IMR-90 (cell line): Measurements from ENCODE around the gene SYPL1. TPM values are rescaled to one million over a fixed set of nuclear protein-coding genes. Genes with fewer than 3 reads are reported as not detected.
A peak's percentile ranks its signal among the peaks of the same experiment; 100 is the strongest.

Source experiments
- ATAC-seq: fragments of 200-7000 bp; cut with Tn5 transposase; 2 replicates; pipeline ENCODE4 v1.9.1; 2020; ENCODE audit warnings: low read depth, mild to moderate bottlenecking, moderate library complexity
- BruUV-seq: library from RNA; stranded (reverse); fragments of 400-500 nt; replicated peaks from 2 replicates; lab custom pipeline; 2021; lab: Mats Ljungman, UMichigan
- CTCF ChIA-PET: fragments of 300-600 bp; formaldehyde crosslinking; extraction: SDS; loops from one replicate; lab custom pipeline; 2021; ENCODE audit warnings: antibody characterized with exemption; lab: Yijun Ruan, JAX
- POLR2A ChIA-PET: fragments of 300-600 bp; sonication (Branson Sonifier 250); formaldehyde crosslinking; loops from one replicate; lab custom pipeline; 2022; ENCODE audit warnings: antibody characterized with exemption; ENCODE audit not compliant: unreplicated experiment; lab: Charles Lee
- DNase-seq: peaks from one replicate; pipeline ENCODE4 v3.0.0; 2013
- H2AFZ ChIP-seq: replicated peaks from 2 replicates; pipeline ENCODE3; 2013; ENCODE audit warnings: low read length, mild to moderate bottlenecking; ENCODE audit not compliant: poor library complexity
- H2AK5ac ChIP-seq: 2 replicates; pipeline ENCODE4 v1.6.1; 2013; ENCODE audit warnings: low read depth, low read length, inconsistent platforms
- H2AK9ac ChIP-seq: replicated peaks from 2 replicates; pipeline ENCODE3; 2013; ENCODE audit warnings: mild to moderate bottlenecking, low read depth, low read length, moderate library complexity; ENCODE audit not compliant: poor library complexity
- H2BK120ac ChIP-seq: 2 replicates; pipeline ENCODE4 v1.6.1; 2013; ENCODE audit warnings: low read depth, low read length, inconsistent platforms
- H2BK15ac ChIP-seq: 3 replicates; pipeline ENCODE4 v1.6.1; 2013; ENCODE audit warnings: low read depth, low read length, inconsistent platforms
- H2BK20ac ChIP-seq: 2 replicates; pipeline ENCODE4 v1.6.1; 2013; ENCODE audit warnings: low read depth, mild to moderate bottlenecking, inconsistent platforms, low read length, moderate library complexity
- H2BK5ac ChIP-seq: 2 replicates; pipeline ENCODE4 v1.6.1; 2013; ENCODE audit warnings: mild to moderate bottlenecking, low read depth, low read length, inconsistent platforms; ENCODE audit not compliant: poor library complexity, severe bottlenecking
- H3K14ac ChIP-seq: replicated peaks from 2 replicates; pipeline ENCODE4 v1.6.1; 2013; ENCODE audit warnings: low read depth, low read length, inconsistent platforms
- H3K18ac ChIP-seq: 2 replicates; pipeline ENCODE4 v1.6.1; 2013; ENCODE audit warnings: low read depth, low read length, control low read depth
- H3K23ac ChIP-seq: 2 replicates; pipeline ENCODE4 v1.6.1; 2013; ENCODE audit warnings: low read depth, low read length, inconsistent platforms
- H3K27ac ChIP-seq: 2 replicates; pipeline ENCODE4 v1.5.1; 2013; ENCODE audit warnings: mild to moderate bottlenecking, control low read depth, low read length; ENCODE audit not compliant: insufficient read depth
- H3K27me3 ChIP-seq: 2 replicates; pipeline ENCODE4 v1.6.1; 2013; ENCODE audit warnings: low read length; ENCODE audit not compliant: control insufficient read depth, insufficient read depth
- H3K36me3 ChIP-seq: 2 replicates; pipeline ENCODE4 v1.6.1; 2013; ENCODE audit warnings: low read length, mixed read lengths; ENCODE audit not compliant: control insufficient read depth, insufficient read depth
- H3K4ac ChIP-seq: 2 replicates; pipeline ENCODE4 v1.6.1; 2013; ENCODE audit warnings: low read depth, low read length, inconsistent platforms
- H3K4me1 ChIP-seq: 2 replicates; pipeline ENCODE4 v1.6.1; 2013; ENCODE audit warnings: low read length, mixed read lengths; ENCODE audit not compliant: control insufficient read depth, insufficient read depth
- H3K4me2 ChIP-seq: 2 replicates; pipeline ENCODE4 v1.6.1; 2013; ENCODE audit warnings: low read depth, mild to moderate bottlenecking, control low read depth, low read length, moderate library complexity
- H3K4me3 ChIP-seq: 2 replicates; pipeline ENCODE4 v1.5.1; 2013; ENCODE audit warnings: low read depth, mild to moderate bottlenecking, control low read depth, low read length, moderate library complexity; ENCODE audit not compliant: insufficient read depth
- H3K56ac ChIP-seq: 2 replicates; pipeline ENCODE4 v1.6.1; 2013; ENCODE audit warnings: low read length, inconsistent platforms; ENCODE audit not compliant: insufficient read depth; ENCODE audit errors: extremely low read depth
- H3K79me1 ChIP-seq, 2 experiments: 2 replicates each; pipeline ENCODE4 v1.6.1; 2013; ENCODE audit warnings: low read length in 2 of 2, inconsistent platforms in 1 of 2, low read depth in 1 of 2
- H3K9ac ChIP-seq: 2 replicates; pipeline ENCODE4 v1.6.1; 2013; ENCODE audit warnings: low read depth, low read length, control low read depth
- H3K9me1 ChIP-seq: 2 replicates; pipeline ENCODE4 v1.6.1; 2013; ENCODE audit warnings: low read length, inconsistent platforms; ENCODE audit not compliant: insufficient read depth
- H3K9me3 ChIP-seq: 2 replicates; pipeline ENCODE4 v1.6.1; 2013; ENCODE audit warnings: low read length; ENCODE audit not compliant: control insufficient read depth, insufficient read depth
- H4K20me1 ChIP-seq: 2 replicates; pipeline ENCODE4 v1.6.1; 2013; ENCODE audit warnings: low read length, inconsistent platforms; ENCODE audit not compliant: insufficient read depth
- H4K5ac ChIP-seq: 2 replicates; pipeline ENCODE4 v1.6.1; 2013; ENCODE audit warnings: mild to moderate bottlenecking, low read depth, low read length, control low read depth
- H4K8ac ChIP-seq, 2 experiments: 2 replicates each; pipeline ENCODE4 v1.6.1; 2013; ENCODE audit warnings: low read depth in 2 of 2, low read length in 2 of 2, control low read depth in 1 of 2, inconsistent platforms in 1 of 2
- H4K91ac ChIP-seq: 2 replicates; pipeline ENCODE4 v1.6.1; 2013; ENCODE audit warnings: low read depth, low read length, inconsistent platforms; ENCODE audit not compliant: insufficient read depth
- CEBPB ChIP-seq: IDR thresholded peaks from 2 replicates; pipeline ENCODE4 v1.6.1; 2012; ENCODE audit warnings: low read depth, low read length, improper control_type of control experiment
- WGBS, 2 experiments: methylation state at CpG; one replicate each; pipeline versions ENCODE4 v1.1.5 to v1.1.7; 2013; ENCODE audit warnings: missing lambda C conversion rate in 2 of 2; ENCODE audit not compliant: insufficient read length in 1 of 2; ENCODE audit errors: extremely low coverage in 2 of 2; 5-methylcytosine and 5-hydroxymethylcytosine counted together
- dilution Hi-C: fragments of 300-500 bp; cut with HindIII; formaldehyde crosslinking; loops from one replicate; pipeline ENCODE4 v1.14.3; 2018; ENCODE audit warnings: low sequenced_read_pairs; ENCODE audit not compliant: unreplicated experiment
- in situ Hi-C: fragments of 300-500 bp; cut with MboI; formaldehyde crosslinking; loops from 3 replicates; pipeline ENCODE4 v1.14.3; 2019; ENCODE audit warnings: low sequenced_read_pairs, inconsistent platforms, mixed read lengths
- intact Hi-C: fragments of 100-400 bp; cut with micrococcal nuclease; formaldehyde crosslinking; loops from 2 replicates; pipeline ENCODE4 v1.10.0; 2022
- polyA plus RNA-seq, 3 experiments: library from polyadenylated mRNA; depleted of rRNA; stranded (reverse); fragments of >200 nt; gene quantifications; 2 replicates each; pipeline ENCODE4 v1.2.3, GENCODE V29; 2012; ENCODE audit warnings: low replicate concordance in 1 of 3
- total RNA-seq: library from RNA; depleted of rRNA; stranded (reverse); fragments of >200 nt; gene quantifications from 2 replicates; pipeline ENCODE4 v1.2.3, GENCODE V29; 2012
- TF ChIP-seq, protein P1 (sequence below): fragments of 150-350 bp; IDR thresholded peaks from 2 replicates; pipeline ENCODE4 v1.6.1; 2017; ENCODE audit warnings: mild to moderate bottlenecking, antibody characterized with exemption, low read length, low read depth

The SYPL1 gene
- total and polyA plus RNA-seq, 2 of the 4 experiments (the other 2 are of a cell fraction), result 19.0 to 45.0 TPM

DNA sequence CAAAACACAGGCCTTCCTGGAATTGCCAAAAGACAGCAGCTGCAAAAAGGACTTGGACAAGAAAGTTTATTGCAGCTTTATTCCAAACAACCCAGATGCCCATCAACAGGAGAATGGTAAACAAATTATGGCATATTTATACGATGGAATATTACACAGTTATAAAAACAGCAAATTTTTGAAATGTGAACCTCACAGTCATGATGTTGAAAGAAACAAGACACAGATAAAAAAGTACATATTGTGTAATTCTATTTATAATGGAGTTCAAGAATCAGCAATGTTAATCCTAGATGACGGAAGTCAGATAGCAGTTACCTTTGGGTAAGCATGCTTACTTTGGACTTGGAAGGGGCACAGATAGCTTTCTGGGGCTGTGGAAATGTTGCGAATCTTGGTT is 44.4 kb downstream of the SYPL1 start:
- H3K79me1 ChIP-seq, result no peaks in the 10 kb centered on the region
- no peak overlapping the region for H3K27ac ChIP-seq
- dilution Hi-C loops (no loop called here), intact Hi-C loops (loop anchor here (5.0 kb wide), 1 partner anchor 45 kb away; the partner anchor contains the start of gene SYPL1), in situ Hi-C loops (no loop called here)
- H3K23ac ChIP-seq, result no peak overlapping the region
- H2BK20ac ChIP-seq, result no peak overlapping the region
- peaks cover 8% of the 10 kb centered on the region for H3K9me1 ChIP-seq
- no peak overlapping the region for H3K18ac ChIP-seq
- WGBS, 2 experiments, result 100% methylated on average over 1 of the region's 3 CpGs; no CpG with 5 or more reads in 1 of the 2 experiments
- no peak overlapping the region for H2BK15ac ChIP-seq
- no peak overlapping the region for H4K91ac ChIP-seq
- H3K4ac ChIP-seq, result no peak overlapping the region
- no peak overlapping the region for H3K4me3 ChIP-seq
- H3K4me1 ChIP-seq, result peaks cover 7% of the 10 kb centered on the region; the same call in 1 of the 2 replicates
- no TSS peak for BruUV-seq
- DNase-seq, result no peak
- ChIA-PET CTCF (no interaction called here), POLR2A (no interaction called here)
- H2BK120ac ChIP-seq, result no peak overlapping the region
- no peak overlapping the region for H2AFZ ChIP-seq
- H3K9me3 ChIP-seq, result no peaks in the 10 kb centered on the region
- H3K4me2 ChIP-seq, result no peak overlapping the region
- TF ChIP-seq CEBPB, result 0 out of 2 replicates have a peak, but pooled peaks have one; percentile 0
- TF ChIP-seq, protein P1, sequence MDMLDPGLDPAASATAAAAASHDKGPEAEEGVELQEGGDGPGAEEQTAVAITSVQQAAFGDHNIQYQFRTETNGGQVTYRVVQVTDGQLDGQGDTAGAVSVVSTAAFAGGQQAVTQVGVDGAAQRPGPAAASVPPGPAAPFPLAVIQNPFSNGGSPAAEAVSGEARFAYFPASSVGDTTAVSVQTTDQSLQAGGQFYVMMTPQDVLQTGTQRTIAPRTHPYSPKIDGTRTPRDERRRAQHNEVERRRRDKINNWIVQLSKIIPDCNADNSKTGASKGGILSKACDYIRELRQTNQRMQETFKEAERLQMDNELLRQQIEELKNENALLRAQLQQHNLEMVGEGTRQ, result no peak
- no peaks in the 10 kb centered on the region for H3K36me3 ChIP-seq
- H4K8ac ChIP-seq, result no peak overlapping the region
- H2AK9ac ChIP-seq, result no peak overlapping the region
- ATAC-seq, result no peak
- H3K9ac ChIP-seq, result no peak overlapping the region
- peaks cover 4% of the 10 kb centered on the region; the same call in 1 of the 2 replicates for H3K27me3 ChIP-seq
- H2BK5ac ChIP-seq, result no peak overlapping the region
- no peak overlapping the region for H2AK5ac ChIP-seq
- H3K14ac ChIP-seq, result no peak overlapping the region
- H4K20me1 ChIP-seq, result no peaks in the 10 kb centered on the region
- H4K5ac ChIP-seq, result no peak overlapping the region
- no peak overlapping the region for H3K56ac ChIP-seq
